ENCODE results near the gene THAP3. TPM values are rescaled to one million over a fixed set of nuclear protein-coding genes. Genes with fewer than 3 reads are reported as not detected.

THAP3 gene
- total RNA-seq, 4 donors from 2014 or later: 21.1 to 51.7 (median 33.7) TPM

DNA sequence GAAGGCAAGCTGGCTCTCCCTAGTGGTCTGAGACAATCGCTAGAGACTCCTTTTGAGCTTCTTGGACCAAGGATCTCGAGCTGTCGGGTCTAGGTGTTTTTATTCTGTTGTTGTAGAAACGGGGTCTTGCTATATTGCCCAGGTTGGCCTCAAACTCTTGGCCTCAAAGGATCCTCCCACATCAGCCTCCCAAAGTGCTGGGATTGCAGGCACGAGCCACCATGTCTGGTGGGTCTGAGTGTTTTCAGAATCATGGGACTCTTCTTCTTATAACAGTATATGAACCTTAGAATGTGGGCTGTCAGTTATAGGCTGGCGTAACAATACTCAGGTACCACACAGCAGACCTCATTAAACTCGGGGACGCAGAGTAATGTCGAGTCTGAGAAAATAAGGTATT, 43.8 kb downstream of the THAP3 start:
- TF ChIP-seq, protein P1, sequence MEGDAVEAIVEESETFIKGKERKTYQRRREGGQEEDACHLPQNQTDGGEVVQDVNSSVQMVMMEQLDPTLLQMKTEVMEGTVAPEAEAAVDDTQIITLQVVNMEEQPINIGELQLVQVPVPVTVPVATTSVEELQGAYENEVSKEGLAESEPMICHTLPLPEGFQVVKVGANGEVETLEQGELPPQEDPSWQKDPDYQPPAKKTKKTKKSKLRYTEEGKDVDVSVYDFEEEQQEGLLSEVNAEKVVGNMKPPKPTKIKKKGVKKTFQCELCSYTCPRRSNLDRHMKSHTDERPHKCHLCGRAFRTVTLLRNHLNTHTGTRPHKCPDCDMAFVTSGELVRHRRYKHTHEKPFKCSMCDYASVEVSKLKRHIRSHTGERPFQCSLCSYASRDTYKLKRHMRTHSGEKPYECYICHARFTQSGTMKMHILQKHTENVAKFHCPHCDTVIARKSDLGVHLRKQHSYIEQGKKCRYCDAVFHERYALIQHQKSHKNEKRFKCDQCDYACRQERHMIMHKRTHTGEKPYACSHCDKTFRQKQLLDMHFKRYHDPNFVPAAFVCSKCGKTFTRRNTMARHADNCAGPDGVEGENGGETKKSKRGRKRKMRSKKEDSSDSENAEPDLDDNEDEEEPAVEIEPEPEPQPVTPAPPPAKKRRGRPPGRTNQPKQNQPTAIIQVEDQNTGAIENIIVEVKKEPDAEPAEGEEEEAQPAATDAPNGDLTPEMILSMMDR (IDR thresholded peaks at IDR 0.05; ENCODE audit: low read depth): no peak

DNA sequence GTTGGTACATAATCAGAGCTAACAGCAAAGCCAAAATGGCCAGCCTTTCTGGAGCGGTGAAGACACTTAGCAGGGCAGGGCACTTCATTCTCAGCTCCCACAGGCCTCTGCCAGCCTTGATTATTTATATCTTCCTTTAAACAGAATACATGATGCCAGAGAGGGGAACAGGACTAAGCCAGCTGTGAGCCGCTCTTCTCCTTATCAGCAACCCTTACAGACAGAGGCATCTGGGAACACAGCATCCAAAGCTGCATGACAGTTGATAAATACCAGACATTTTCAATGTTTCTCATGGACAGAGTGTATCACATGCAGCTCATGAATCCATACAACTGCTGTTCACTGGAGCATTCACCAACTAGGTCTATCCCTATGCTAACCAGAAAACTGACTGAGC, 47.9 kb downstream of the THAP3 start:
- TF ChIP-seq, protein P1 (IDR thresholded peaks at IDR 0.05; ENCODE audit: low read depth): no peak

DNA sequence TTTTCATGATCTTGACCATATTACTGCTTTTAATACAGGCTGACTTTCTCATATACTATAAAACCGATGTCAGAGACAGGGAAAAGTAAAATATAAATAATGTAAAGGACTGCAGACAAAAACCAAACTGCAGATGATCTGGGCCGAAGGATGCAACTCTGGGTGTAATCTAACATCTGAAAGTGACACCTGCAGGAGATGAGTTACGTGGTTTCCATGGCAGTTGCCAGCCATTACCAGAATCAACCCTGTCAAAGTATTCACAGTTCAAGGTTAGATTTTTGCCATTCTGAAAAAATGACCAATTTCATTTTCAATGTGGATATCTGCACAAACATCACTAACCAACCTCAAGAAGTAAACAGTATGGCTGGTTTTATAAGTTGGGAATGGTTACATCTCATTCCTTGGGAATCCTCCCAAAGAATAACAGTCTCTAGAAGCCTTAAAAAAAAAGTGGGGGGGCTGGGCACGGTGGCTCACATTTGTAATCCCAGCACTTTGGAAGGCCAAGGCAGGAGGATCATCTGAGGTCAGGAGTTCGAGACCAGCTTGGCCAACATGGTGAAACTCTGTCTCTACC, 49.2 kb downstream of the THAP3 start:
- TF ChIP-seq, protein P1 (IDR thresholded peaks at IDR 0.05; ENCODE audit: low read depth): no peak

DNA sequence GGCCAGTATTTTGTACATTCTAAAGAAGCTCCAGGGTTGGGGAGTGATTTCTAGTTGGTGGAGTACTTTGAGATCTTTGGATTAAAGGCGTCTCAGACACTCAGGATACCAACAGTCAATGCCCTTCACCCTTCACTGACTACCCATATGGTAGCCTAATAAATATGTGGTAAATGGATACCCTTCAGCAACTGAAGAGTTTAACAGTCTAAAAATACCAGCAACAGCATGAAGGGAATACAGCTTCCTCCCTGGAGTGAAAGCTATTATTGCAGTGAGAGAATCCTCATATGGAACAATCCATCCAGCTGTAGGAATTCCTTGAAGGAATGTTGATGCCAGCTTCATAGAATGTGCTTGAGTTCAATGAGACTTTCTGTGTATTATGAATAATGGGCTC, 50.1 kb downstream of the THAP3 start:
- TF ChIP-seq, protein P1 (IDR thresholded peaks at IDR 0.05; ENCODE audit: low read depth): no peak

DNA sequence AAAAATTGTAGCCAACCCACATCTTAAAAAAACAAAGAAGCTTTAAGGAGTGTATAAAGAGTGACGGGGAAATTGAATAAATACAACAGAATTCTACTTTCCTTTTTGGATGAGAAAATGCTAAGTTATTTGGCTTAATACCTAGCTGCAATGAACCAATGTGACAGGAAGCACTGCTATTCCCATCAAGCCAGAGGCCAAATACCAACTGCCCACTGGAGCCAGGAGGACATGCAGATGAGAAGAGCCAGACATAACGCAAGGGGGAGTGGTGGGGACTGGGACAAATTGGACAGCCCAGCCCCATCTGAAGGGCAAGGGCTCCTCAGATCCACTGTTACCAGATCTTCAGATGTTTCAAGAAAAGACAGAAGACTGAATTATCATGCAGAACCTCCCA, 51.3 kb downstream of the THAP3 start:
- TF ChIP-seq, protein P1 (IDR thresholded peaks at IDR 0.05; ENCODE audit: low read depth): no peak

Other genes starting within 250 kb of the THAP3 start
- gene ACOT7, start 231.1 kb upstream of the THAP3 start, total RNA-seq: 10 to 100 TPM in 2 of 4 donors, 1 to 10 TPM in 2; 7.5 to 14.3 (median 9.8) TPM
- under 1 TPM in 3 of 4 donors, not detected in 1; under 0.01 to 0.19 (median 0.17) TPM for gene HES2, start 204.9 kb upstream of the THAP3 start, total RNA-seq
- 1 to 10 TPM in 1 of 4 donors, under 1 TPM in 1, not detected in 2; 0.22 to 1.4 TPM for gene ESPN, start 200.1 kb upstream of the THAP3 start, total RNA-seq
- gene TNFRSF25, start 158.7 kb upstream of the THAP3 start, total RNA-seq: 10 to 100 TPM in 1 of 4 donors, 1 to 10 TPM in 3; 2.1 to 11.5 (median 5.7) TPM
- gene PLEKHG5, start 133.2 kb upstream of the THAP3 start, total RNA-seq: 10 to 100 TPM in 1 of 4 donors, 1 to 10 TPM in 3; 2.4 to 15.4 (median 3.6) TPM
- gene NOL9, start 70.4 kb upstream of the THAP3 start, total RNA-seq: 10 to 100 TPM; 14.3 to 24.3 (median 15.3) TPM
- gene TAS1R1, start 69.6 kb upstream of the THAP3 start, total RNA-seq: not detected
- 10 to 100 TPM in 3 of 4 donors, 1 to 10 TPM in 1; 7.5 to 31.1 (median 20.0) TPM for gene ZBTB48, start 44.9 kb upstream of the THAP3 start, total RNA-seq
- 100 to 1,000 TPM in 1 of 4 donors, 10 to 100 TPM in 3; 21.2 to 123 (median 47.2) TPM for gene KLHL21, start 22.0 kb upstream of the THAP3 start, total RNA-seq
- gene PHF13, start 11.1 kb upstream of the THAP3 start, total RNA-seq: 10 to 100 TPM in 3 of 4 donors, 1 to 10 TPM in 1; 9.0 to 19.6 (median 17.1) TPM
- gene DNAJC11, start 76.9 kb downstream of the THAP3 start, total RNA-seq: 10 to 100 TPM; 21.4 to 48.2 (median 25.5) TPM
- gene CAMTA1, start 160.6 kb downstream of the THAP3 start, total RNA-seq: 10 to 100 TPM; 58.6 to 82.5 (median 78.0) TPM